Heart right ventricle (tissue), 16 donors: ENCODE measurements around the gene ANKMY2. TPM values are rescaled to one million over a fixed set of nuclear protein-coding genes. Genes with fewer than 3 reads are reported as not detected.
A peak's percentile ranks its signal among the peaks of the same experiment; 100 is the strongest.

Experiments used
- ATAC-seq, 8 donors: fragments of 200-7000 bp; cut with Tn5 transposase; one replicate each; pipeline ENCODE4 v1.9.1; 2020; ENCODE audit warnings: mild to moderate bottlenecking in 8 of 8, moderate library complexity in 8 of 8, moderate number of reproducible peaks in 1 of 8
- DNase-seq, 2 donors: peaks; one replicate each; pipeline ENCODE4 v3.0.0-alpha.2; 2020
- H3K27ac ChIP-seq, 10 donors: fragments of 200-600 bp; sonication (generic) in 2 of 10; one replicate each; pipeline versions ENCODE4 v1.5.0 to v1.8.0; 2020 to 2022; ENCODE audit warnings: mild to moderate bottlenecking in 3 of 10
- H3K27me3 ChIP-seq, 7 donors: fragments of 200-600 bp; one replicate each; pipeline ENCODE4 v1.8.0; 2021 to 2022; ENCODE audit warnings: mild to moderate bottlenecking in 2 of 7
- H3K36me3 ChIP-seq, 9 donors: fragments of 200-600 bp; sonication (generic) in 1 of 9; one replicate each; pipeline versions ENCODE4 v1.5.0 to v1.8.0; 2020 to 2022; ENCODE audit warnings: mild to moderate bottlenecking in 2 of 9
- H3K4me1 ChIP-seq, 9 donors: fragments of 200-600 bp; sonication (generic) in 1 of 9; one replicate each; pipeline versions ENCODE4 v1.5.0 to v1.8.0; 2020 to 2022; ENCODE audit warnings: mild to moderate bottlenecking in 4 of 9
- H3K4me3 ChIP-seq, 10 donors: fragments of 200-600 bp; sonication (generic) in 2 of 10; one replicate each; pipeline versions ENCODE4 v1.5.0 to v1.8.0; 2020 to 2022; ENCODE audit warnings: mild to moderate bottlenecking in 7 of 10, moderate library complexity in 2 of 10
- H3K9me3 ChIP-seq, 11 donors: fragments of 200-600 bp in 10 of 11; sonication (generic) in 2 of 11; one replicate each; pipeline versions ENCODE4 v1.5.0 to v1.8.0; 2013 to 2022; ENCODE audit warnings: mild to moderate bottlenecking in 2 of 11, control low read depth in 1 of 11, moderate library complexity in 1 of 11
- WGBS, 2 donors: extraction: QIAGEN DNeasy Blood & Tissue Kit; methylation state at CpG; one replicate each; pipeline ENCODE4 v1.1.7; 2013; ENCODE audit warnings: inconsistent platforms in 1 of 2; 5-methylcytosine and 5-hydroxymethylcytosine counted together
- intact Hi-C, 10 donors: fragments of 100-400 bp; cut with DNase I; formaldehyde crosslinking; loops; one replicate each; pipeline versions ENCODE4 v1.11.1 to v1.14.2; 2022
- polyA plus RNA-seq, 2 donors: library from polyadenylated mRNA; stranded (reverse); fragments of 200-250 nt; gene quantifications; one replicate each; pipeline ENCODE4 v1.2.3, GENCODE V29; 2013
- total RNA-seq, 10 donors: library from RNA; stranded (reverse); fragmentation: NEBNext Ultra II Directional in 3 of 10; extraction: Animal tissue kit (Norgen Biotek cat#: 25700) in 3 of 10; gene quantifications; one replicate each; pipeline versions ENCODE4 v1.2.1 to v1.2.4, GENCODE V29; 2021 to 2023
- TF ChIP-seq, protein P1 (sequence below), 9 donors: fragments of 200-600 bp; sonication (generic) in 2 of 9; IDR thresholded peaks; one replicate each; pipeline versions ENCODE4 v1.5.0 to v1.8.0; 2021 to 2022; ENCODE audit warnings: antibody characterized with exemption in 9 of 9, mild to moderate bottlenecking in 5 of 9, moderate library complexity in 1 of 9
- donor health status: Arrhythmogenic right ventricular cardiomyopathy.
- donor health status: ischemic (EF 13 %, LVEDD 7.1; RV severe dilation, severe dysfunction).
- donor health status: healthy with polysubstance abuse.
- donor health status: DM: no; HTN: yes; CAD: no.
- donor health status: DM: no; HTN: no; CAD: no.
- donor health status: ischemic (EF 25% LVEDD 6.9; RV normal size, moderate dysfunction).
- donor health status: ischemic (EF 25% LVEDD 5.7; RV mildly dilated, moderate dysfunction).
- donor health status: healthy.
- donor health status: DM: yes; HTN: yes; CAD: no.
- donor health status: Ischemic cardiomyopathy.
- donor health status: ischemic (EF 35%, LVEDD 5.7; RV mildly dilated, moderate dysfunction).
- donor health status: nonischemic (EF 11% LVEDD 7.7; RV severe dilation, severe dysfunction).
- donor health status: DM: yes; HTN: yes; CAD: no.
- donor health status: PGD.
- donor health status: ischemic (EF 29% LVEDD 5.4; RV normal size, mild dysfunction).
- donor health status: nonischemic (EF 23%, LVEDD 6.1; RV moderate dilation, normal function).

The ANKMY2 gene
- total and polyA plus RNA-seq, 12 donors, result 10.7 to 46.7 (median 32.8) TPM

DNA sequence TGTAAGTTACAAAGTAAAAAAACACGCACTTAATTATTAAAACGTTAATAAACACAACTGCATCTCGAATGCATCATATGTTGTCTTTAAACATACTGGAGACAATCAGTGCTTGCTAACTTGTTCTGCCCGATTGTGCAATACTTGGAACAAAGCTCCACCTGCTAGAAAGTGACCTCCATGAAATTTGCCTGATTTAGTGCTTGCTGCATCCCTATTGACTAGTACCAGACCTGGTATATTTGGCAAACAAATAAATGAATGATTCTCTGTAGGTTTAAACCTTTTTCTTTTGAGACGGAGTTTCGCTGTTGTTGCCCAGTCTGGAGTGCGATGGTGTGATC, 6.7 kb upstream of the ANKMY2 start:
- Histone ChIP-seq H3K4me3 (no peak overlapping the region), H3K36me3 (no peaks in the 10 kb centered on the region), H3K9me3 (no peaks in the 10 kb centered on the region), H3K27ac (peak overlapping the region in 9 of 10 donors; percentile 28 to 98 (median 72)), H3K4me1 (peaks cover 0 to 85% (median 68%) of the 10 kb centered on the region in 9 donors), H3K27me3 (no peaks in the 10 kb centered on the region)
- intact Hi-C loops, result no loop called here
- TF ChIP-seq, protein P1, sequence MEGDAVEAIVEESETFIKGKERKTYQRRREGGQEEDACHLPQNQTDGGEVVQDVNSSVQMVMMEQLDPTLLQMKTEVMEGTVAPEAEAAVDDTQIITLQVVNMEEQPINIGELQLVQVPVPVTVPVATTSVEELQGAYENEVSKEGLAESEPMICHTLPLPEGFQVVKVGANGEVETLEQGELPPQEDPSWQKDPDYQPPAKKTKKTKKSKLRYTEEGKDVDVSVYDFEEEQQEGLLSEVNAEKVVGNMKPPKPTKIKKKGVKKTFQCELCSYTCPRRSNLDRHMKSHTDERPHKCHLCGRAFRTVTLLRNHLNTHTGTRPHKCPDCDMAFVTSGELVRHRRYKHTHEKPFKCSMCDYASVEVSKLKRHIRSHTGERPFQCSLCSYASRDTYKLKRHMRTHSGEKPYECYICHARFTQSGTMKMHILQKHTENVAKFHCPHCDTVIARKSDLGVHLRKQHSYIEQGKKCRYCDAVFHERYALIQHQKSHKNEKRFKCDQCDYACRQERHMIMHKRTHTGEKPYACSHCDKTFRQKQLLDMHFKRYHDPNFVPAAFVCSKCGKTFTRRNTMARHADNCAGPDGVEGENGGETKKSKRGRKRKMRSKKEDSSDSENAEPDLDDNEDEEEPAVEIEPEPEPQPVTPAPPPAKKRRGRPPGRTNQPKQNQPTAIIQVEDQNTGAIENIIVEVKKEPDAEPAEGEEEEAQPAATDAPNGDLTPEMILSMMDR (IDR thresholded peaks at IDR 0.05), result no peak
- ATAC-seq (peak in 6 of 8 donors; percentile 37 to 67 (median 55)), DNase-seq (no peak)
- WGBS, 2 donors, result 66 to 69% methylated on average over 7 of the region's 7 CpGs

- Histone ChIP-seq H3K4me3 (no peak overlapping the region), H3K9me3 (no peaks in the 10 kb centered on the region), H3K27ac (peak overlapping the region in 8 of 10 donors; percentile 41 to 98 (median 90)), H3K4me1 (peaks cover 0 to 86% (median 73%) of the 10 kb centered on the region in 9 donors), H3K27me3 (no peaks in the 10 kb centered on the region), H3K36me3 (no peaks in the 10 kb centered on the region)
- 47 to 57% methylated on average over 9 of the region's 9 CpGs for WGBS, 2 donors
- intact Hi-C loops, result no loop called here
- no peak for DNase-seq
- TF ChIP-seq, protein P1 (IDR thresholded peaks at IDR 0.05), result no peak
- peak in 7 of 8 donors; percentile 16 to 63 (median 50) for ATAC-seq
Measured at GRCh38 chr7:16651396-16652239, 6.1 kb upstream of the ANKMY2 start.

DNA sequence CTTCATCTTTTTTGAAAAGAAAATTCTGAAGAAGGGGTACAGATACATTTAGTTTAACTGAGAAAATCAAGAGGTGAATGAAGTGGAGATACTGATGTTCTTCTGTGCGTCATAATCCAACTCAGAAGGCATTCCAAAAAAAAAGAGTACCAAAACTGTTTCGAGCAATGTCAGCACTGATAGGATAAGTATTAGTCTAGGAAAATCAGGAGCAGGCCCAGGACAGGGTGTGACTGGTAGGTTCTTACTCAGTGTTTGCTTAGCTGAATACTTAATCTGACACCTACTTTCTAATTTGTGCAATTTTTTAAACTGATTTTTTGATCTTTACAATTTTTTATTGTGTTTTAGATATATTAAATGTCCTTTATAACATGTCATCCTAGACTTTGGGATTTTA, 4.7 kb upstream of the ANKMY2 start:
- Histone ChIP-seq H3K9me3 (no peaks in the 10 kb centered on the region), H3K27me3 (no peaks in the 10 kb centered on the region), H3K4me1 (peaks cover 0 to 76% (median 67%) of the 10 kb centered on the region in 9 donors), H3K27ac (peak overlapping the region in 8 of 10 donors; percentile 5 to 98 (median 92)), H3K4me3 (peak overlapping the region in 1 of 10 donors; percentile 10), H3K36me3 (no peaks in the 10 kb centered on the region)
- intact Hi-C loops, result no loop called here
- WGBS, 2 donors, result 36 to 53% methylated on average over 2 of the region's 2 CpGs
- DNase-seq (no peak), ATAC-seq (no peak)
- TF ChIP-seq, protein P1 (IDR thresholded peaks at IDR 0.05), result no peak

- Histone ChIP-seq H3K4me1 (peaks cover 2 to 78% (median 68%) of the 10 kb centered on the region in 9 donors), H3K4me3 (no peak overlapping the region), H3K27me3 (no peaks in the 10 kb centered on the region), H3K9me3 (no peaks in the 10 kb centered on the region), H3K27ac (peak overlapping the region in 8 of 10 donors; percentile 13 to 98 (median 92)), H3K36me3 (no peaks in the 10 kb centered on the region)
- no peak for DNase-seq
- no peak for ATAC-seq
- TF ChIP-seq, protein P1 (IDR thresholded peaks at IDR 0.05), result no peak
- 46 to 58% methylated on average over 1 of the region's 1 CpG for WGBS, 2 donors
- intact Hi-C loops, result loop anchor here in 3 of 10 donors (2.0 to 10.0 kb wide), 4 partner anchors 14 to 103 kb away; partner anchors contain the start of gene TSPAN13 (in 1 of the 3)
Measured at GRCh38 chr7:16649196-16649595, 3.6 kb upstream of the ANKMY2 start.
